HCT116 (cell line): Measurements from ENCODE around the gene TEX9. TPM values are rescaled to one million over a fixed set of nuclear protein-coding genes. Genes with fewer than 3 reads are reported as not detected.

Experiments used
- ATAC-seq: fragments of 200-7000 bp; cut with Tn5 transposase; 2 replicates; pipeline ENCODE4 v1.9.1; 2020; ENCODE audit warnings: mild to moderate bottlenecking, moderate library complexity
- BruUV-seq: library from RNA; stranded (reverse); fragments of 400-500 nt; replicated peaks from 2 replicates; lab custom pipeline; 2021; lab: Mats Ljungman, UMichigan
- CTCF ChIA-PET: fragments of 300-600 bp; sonication (Branson Sonifier 250); formaldehyde crosslinking; loops from one replicate; lab custom pipeline; 2021; ENCODE audit warnings: antibody characterized with exemption; lab: Charles Lee
- POLR2A ChIA-PET: fragments of 300-600, 350-600 bp; sonication (Branson Sonifier 250); formaldehyde crosslinking; loops from one replicate; lab custom pipeline; 2021; ENCODE audit warnings: antibody characterized with exemption; lab: Charles Lee
- RAD21 ChIA-PET, 2 experiments: fragments of 300-600 bp; sonication (Branson Sonifier 250); formaldehyde crosslinking; loops; one replicate each; lab custom pipeline; 2023; ENCODE audit warnings: low total read pairs in 2 of 2; ENCODE audit not compliant: uncharacterized antibody in 2 of 2, unreplicated experiment in 2 of 2, low non-redundant PET in 1 of 2; lab: Charles Lee
- DNase-seq: peaks from one replicate; pipeline ENCODE4 v3.0.0-alpha.2; 2010; ENCODE audit warnings: low read depth, low spot score
- H2AFZ ChIP-seq: fragments of 200-600 bp; shearing (Covaris generic), sonication (generic); 2 replicates; pipeline ENCODE4 v1.6.1; 2017; ENCODE audit warnings: low read depth, mixed run types, mixed read lengths, antibody characterized with exemption, low read length; ENCODE audit not compliant: poor library complexity, severe bottlenecking
- H3K27ac ChIP-seq: 2 replicates; pipeline ENCODE4 v1.5.1; 2012; ENCODE audit warnings: low read depth, low read length
- H3K27me3 ChIP-seq: fragments of 200-600 bp; sonication (generic); 2 replicates; pipeline ENCODE4 v1.6.1; 2016; ENCODE audit warnings: mixed run types, low read length, mixed read lengths; ENCODE audit not compliant: insufficient read depth
- H3K36me3 ChIP-seq, 2 experiments: fragments of 200-500 bp in 1 of 2; fragments of 200-600 bp in 1 of 2; sonication (Bioruptor generic) in 1 of 2; sonication (generic) in 1 of 2; 2 replicates each; pipeline versions ENCODE4 v1.5.1 to v1.6.1; 2014 to 2016; ENCODE audit warnings: low read length in 2 of 2, inconsistent platforms in 1 of 2, mixed read lengths in 1 of 2, mixed run types in 1 of 2; ENCODE audit not compliant: insufficient read depth in 2 of 2, control insufficient read depth in 1 of 2
- H3K4me1 ChIP-seq, 2 experiments: fragments of 200-600 bp in 1 of 2; sonication (generic) in 1 of 2; 2 replicates each; pipeline versions ENCODE4 v1.5.1 to v1.6.1; 2012 to 2017; ENCODE audit warnings: low read length in 2 of 2, inconsistent platforms in 1 of 2, mild to moderate bottlenecking in 1 of 2, mixed read lengths in 1 of 2, mixed run types in 1 of 2, moderate library complexity in 1 of 2; ENCODE audit not compliant: insufficient read depth in 2 of 2, control insufficient read depth in 1 of 2
- H3K4me2 ChIP-seq: fragments of 200-600 bp; sonication (generic); 2 replicates; pipeline ENCODE4 v1.6.1; 2017; ENCODE audit warnings: mixed run types, low read length, mixed read lengths
- H3K4me3 ChIP-seq, 2 experiments: fragments of 200-600 bp in 1 of 2; sonication (generic) in 1 of 2; replicated peaks in 1 of 2; 2 replicates each; pipeline ENCODE4 v1.5.1; 2011 to 2016; ENCODE audit warnings: low read length in 2 of 2, control low read depth in 1 of 2, low read depth in 1 of 2, mild to moderate bottlenecking in 1 of 2, mixed read lengths in 1 of 2, mixed run types in 1 of 2
- H3K79me2 ChIP-seq: fragments of 200-600 bp; sonication (generic); 2 replicates; pipeline ENCODE4 v1.6.1; 2017; ENCODE audit warnings: mild to moderate bottlenecking, mixed run types, low read length, moderate library complexity, mixed read lengths; ENCODE audit not compliant: insufficient read depth
- H3K9ac ChIP-seq: fragments of 200-600 bp; sonication (generic); 2 replicates; pipeline ENCODE4 v1.6.1; 2016; ENCODE audit warnings: low read length, mixed read lengths
- H3K9me2 ChIP-seq: fragments of 200-600 bp; sonication (generic), shearing (Covaris generic); 2 replicates; pipeline ENCODE4 v1.6.1; 2017; ENCODE audit warnings: mixed run types, mild to moderate bottlenecking, moderate library complexity; ENCODE audit not compliant: insufficient read depth
- H3K9me3 ChIP-seq, 2 experiments: fragments of 200-500 bp in 1 of 2; fragments of 200-600 bp in 1 of 2; sonication (Bioruptor generic) in 1 of 2; sonication (generic) in 1 of 2; 2 replicates each; pipeline ENCODE4 v1.6.1; 2014 to 2017; ENCODE audit warnings: low read length in 2 of 2, mixed read lengths in 2 of 2, inconsistent platforms in 1 of 2, low read depth in 1 of 2, mild to moderate bottlenecking in 1 of 2, mixed run types in 1 of 2, moderate library complexity in 1 of 2; ENCODE audit not compliant: control insufficient read depth in 1 of 2, insufficient read depth in 1 of 2
- H4K20me1 ChIP-seq: fragments of 200-600 bp; sonication (generic), shearing (Covaris generic); 2 replicates; pipeline ENCODE4 v1.6.1; 2017; ENCODE audit warnings: mixed run types, mild to moderate bottlenecking, moderate library complexity; ENCODE audit not compliant: insufficient read depth
- CTCF ChIP-seq, 3 experiments: fragments of 200-600 bp in 1 of 3; sonication (generic) in 1 of 3; IDR thresholded peaks in 2 of 3; conservative IDR thresholded peaks in 1 of 3; 2 replicates each; pipeline ENCODE4 v1.5.1; 2012 to 2017; ENCODE audit warnings: low read depth in 2 of 3, low read length in 2 of 3, antibody characterized with exemption in 1 of 3, borderline replicate concordance in 1 of 3, control low read depth in 1 of 3, mild to moderate bottlenecking in 1 of 3, mixed read lengths in 1 of 3, mixed run types in 1 of 3, moderate library complexity in 1 of 3; ENCODE audit not compliant: insufficient read depth in 1 of 3
- EZH2 ChIP-seq: fragments of 200-600 bp; sonication (generic); IDR thresholded peaks from 2 replicates; pipeline ENCODE4 v1.6.1; 2017; ENCODE audit warnings: antibody characterized with exemption, mixed run types
- RAD21 ChIP-seq: IDR thresholded peaks from 2 replicates; pipeline ENCODE4 v1.6.1; 2012; ENCODE audit warnings: low read depth, mild to moderate bottlenecking
- REST ChIP-seq: IDR thresholded peaks from 2 replicates; pipeline ENCODE4 v1.6.1; 2012; ENCODE audit warnings: low read depth
- SP1 ChIP-seq: IDR thresholded peaks from 2 replicates; pipeline ENCODE4 v1.6.1; 2012; ENCODE audit warnings: low read depth
- intact Hi-C: fragments of 100-400 bp; cut with micrococcal nuclease; formaldehyde crosslinking; loops from 2 replicates; pipeline ENCODE4 v1.10.0; 2022
- total RNA-seq: library from RNA; stranded (reverse); gene quantifications from one replicate; pipeline ENCODE4 v1.2.1, GENCODE V29; 2021; ENCODE audit not compliant: unreplicated experiment

Gene TEX9
- total RNA-seq, 1 experiment from 2014 or later, result 5.2 TPM

DNA sequence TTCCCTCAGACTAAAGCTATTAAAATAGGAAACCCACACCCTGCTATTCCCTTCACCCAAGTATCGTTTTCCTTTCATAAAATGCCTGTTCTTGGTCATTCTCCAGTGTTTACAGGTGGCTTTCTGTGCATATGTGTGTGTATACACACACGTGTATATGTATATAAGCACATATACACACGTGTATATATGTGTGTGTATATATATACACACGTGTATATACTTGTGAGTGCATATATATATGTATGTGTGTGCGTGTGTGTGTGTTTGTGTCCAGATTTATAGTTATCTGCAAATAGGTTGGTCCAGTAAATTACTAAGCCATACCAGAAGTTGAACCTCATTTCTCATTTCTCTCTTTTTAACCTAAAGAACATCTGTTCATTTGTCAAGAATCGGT lies 15.7 kb upstream of the TEX9 start:
- TF ChIP-seq REST (no peak), SP1 (no peak), EZH2 (no peak), CTCF (IDR thresholded peaks at IDR 0.05 in 2 of 3, conservative IDR thresholded peaks at IDR 0.05 in 1 of 3; ENCODE audit: borderline replicate concordance in 1 of 3, insufficient read depth in 1 of 3, low read depth in 2 of 3, low read length in 2 of 3) (no peak), RAD21 (no peak)
- Histone ChIP-seq H3K9me2 (no peaks in the 10 kb centered on the region), H3K9ac (no peak overlapping the region), H3K4me2 (no peak overlapping the region), H3K36me3 (no peaks in the 10 kb centered on the region), H3K27me3 (no peaks in the 10 kb centered on the region), H4K20me1 (no peaks in the 10 kb centered on the region), H3K27ac (no peak overlapping the region), H3K9me3 (no peaks in the 10 kb centered on the region), H3K4me3 (no peak overlapping the region), H3K79me2 (no peaks in the 10 kb centered on the region), H3K4me1 (no peaks in the 10 kb centered on the region), H2AFZ (no peak overlapping the region)
- intact Hi-C loops, result loop anchor here (10.0 kb wide), 1 partner anchor 55 kb away; no protein-coding TSS in a partner anchor
- CTCF ChIA-PET, result no interaction called here
- ATAC-seq, result no peak
- POLR2A ChIA-PET, result no interaction called here
- no peak for DNase-seq
- RAD21 ChIA-PET, result no interaction called here
- no TSS peak for BruUV-seq
